Measurements from ENCODE around the gene FAM167B.

The FAM167B gene

GRCh38 chr1:32246888-32247273 lies at the start of gene FAM167B:
TSS of gene FAM167B (plus strand) at chr1:32247222. CDS start at chr1:32247422, 200 bp downstream.
- no peak for DNase-seq (ENCODE audit: low read depth)

- DNase-seq (ENCODE audit: low read depth) = no peak
These were observed 49.2 kb upstream of the FAM167B start for GRCh38 chr1:32197837-32198236.

- no peak for DNase-seq (ENCODE audit: low read depth)
These were observed 48.6 kb upstream of the FAM167B start for GRCh38 chr1:32198237-32199042.

GRCh38 chr1:32199043-32199716 lies 47.8 kb upstream of the FAM167B start:
- no peak for DNase-seq (ENCODE audit: low read depth)

- DNase-seq (ENCODE audit: low read depth) = no peak
These were observed 47.3 kb upstream of the FAM167B start for GRCh38 chr1:32199717-32200072.

- DNase-seq (ENCODE audit: low read depth) = no peak
These were observed 46.6 kb upstream of the FAM167B start, which contains the start of gene CCDC28B for GRCh38 chr1:32200226-32201010. TSS of gene CCDC28B (plus strand) at chr1:32200595. CDS start at chr1:32201936, 1,341 bp downstream.

GRCh38 chr1:32201011-32201855 lies 45.8 kb upstream of the FAM167B start:
- DNase-seq (ENCODE audit: low read depth) = peak; percentile 50

- no peak for DNase-seq (ENCODE audit: low read depth)
These were observed 42.1 kb upstream of the FAM167B start for GRCh38 chr1:32204943-32205361.

- DNase-seq (ENCODE audit: low read depth) = peak; percentile 62
These were observed 41.3 kb upstream of the FAM167B start, which contains the start of gene IQCC for GRCh38 chr1:32205401-32206370. TSS of gene IQCC (plus strand) at chr1:32205671. CDS start at chr1:32205682, 11 bp downstream.

GRCh38 chr1:32208469-32208868 lies 38.6 kb upstream of the FAM167B start:
- no peak for DNase-seq (ENCODE audit: low read depth)

GRCh38 chr1:32208891-32209328 lies 38.1 kb upstream of the FAM167B start, which contains the start of gene DCDC2B:
TSS of gene DCDC2B (plus strand) at chr1:32209089. CDS start at chr1:32209094, 5 bp downstream.
- DNase-seq (ENCODE audit: low read depth) = no peak

- DNase-seq (ENCODE audit: low read depth) = no peak
These were observed 31.2 kb upstream of the FAM167B start for GRCh38 chr1:32215629-32216480.

- DNase-seq (ENCODE audit: low read depth) = no peak
These were observed 30.5 kb upstream of the FAM167B start for GRCh38 chr1:32216566-32216965.

GRCh38 chr1:32219022-32219421 lies 28.0 kb upstream of the FAM167B start:
- no peak for DNase-seq (ENCODE audit: low read depth)

- DNase-seq (ENCODE audit: low read depth) = no peak
These were observed 26.1 kb upstream of the FAM167B start for GRCh38 chr1:32220746-32221580.

- DNase-seq (ENCODE audit: low read depth) = no peak
These were observed 25.4 kb upstream of the FAM167B start for GRCh38 chr1:32221581-32221979.

- DNase-seq (ENCODE audit: low read depth) = peak; percentile 78
These were observed 24.9 kb upstream of the FAM167B start, which contains the start of the genes EIF3I and TMEM234 for GRCh38 chr1:32221980-32222755. TSS of gene EIF3I (plus strand) at chr1:32222407. CDS start at chr1:32222442, 35 bp downstream. TSS of gene TMEM234 (minus strand) at chr1:32222353. CDS start at chr1:32222322, 31 bp downstream.

Data from stimulated activated CD8-positive, alpha-beta memory T cell treated with anti-CD3 and anti-CD28 coated beads, Interleukin-15, amount 100 ng/mL, for 24 hours (primary cell).